ENCODE results near the gene SLC8B1.

The SLC8B1 gene

GRCh38 chr12:113326775-113327395 is 8.0 kb downstream of the SLC8B1 start:
- Histone ChIP-seq H3K4me3 (ENCODE audit: low read depth, low read length) (no peak overlapping the region), H3K36me3 (replicated peaks) (no peaks in the 10 kb centered on the region), H3K27ac (no peak overlapping the region), H3K27me3 (replicated peaks) (no peaks in the 10 kb centered on the region)
- in situ Hi-C loops (cut with HindIII; ENCODE audit: low pct_ligation_motif_present, low sequenced_read_pairs): no loop called here
- TF ChIP-seq CTCF (IDR thresholded peaks at IDR 0.05; ENCODE audit: low read depth, low read length, missing control alignments): peak; percentile 27
- no peak for DNase-seq

GRCh38 chr12:113325916-113326315 is 9.0 kb downstream of the SLC8B1 start:
- Histone ChIP-seq H3K4me3 (ENCODE audit: low read depth, low read length) (no peak overlapping the region), H3K27ac (no peak overlapping the region), H3K27me3 (replicated peaks) (no peaks in the 10 kb centered on the region), H3K36me3 (replicated peaks) (peaks cover 2% of the 10 kb centered on the region)
- in situ Hi-C loops (cut with HindIII; ENCODE audit: low pct_ligation_motif_present, low sequenced_read_pairs): no loop called here
- no peak for DNase-seq
- TF ChIP-seq CTCF (IDR thresholded peaks at IDR 0.05; ENCODE audit: low read depth, low read length, missing control alignments): no peak

GRCh38 chr12:113322343-113322742 is 12.6 kb downstream of the SLC8B1 start:
- in situ Hi-C loops (cut with HindIII; ENCODE audit: low pct_ligation_motif_present, low sequenced_read_pairs): no loop called here
- no peak for TF ChIP-seq CTCF (IDR thresholded peaks at IDR 0.05; ENCODE audit: low read depth, low read length, missing control alignments)
- no peaks in the 10 kb centered on the region for H3K27me3 ChIP-seq (replicated peaks)
- no peak overlapping the region for H3K4me3 ChIP-seq (ENCODE audit: low read depth, low read length)
- peak overlapping the region; percentile 53 for H3K27ac ChIP-seq
- peaks cover 6% of the 10 kb centered on the region for H3K36me3 ChIP-seq (replicated peaks)
- peak; percentile 77 for DNase-seq

GRCh38 chr12:113320401-113320800 is 14.5 kb downstream of the SLC8B1 start:
- in situ Hi-C loops (cut with HindIII; ENCODE audit: low pct_ligation_motif_present, low sequenced_read_pairs): no loop called here

GRCh38 chr12:113318900-113319628 is 15.8 kb downstream of the SLC8B1 start:
- peaks cover 6% of the 10 kb centered on the region for H3K36me3 ChIP-seq (replicated peaks)
- in situ Hi-C loops (cut with HindIII; ENCODE audit: low pct_ligation_motif_present, low sequenced_read_pairs): no loop called here

More at GRCh38 chr12:113320401-113320800, 14.5 kb downstream of the SLC8B1 start:
- Histone ChIP-seq H3K27ac (no peak overlapping the region), H3K4me3 (ENCODE audit: low read depth, low read length) (no peak overlapping the region), H3K36me3 (replicated peaks) (peaks cover 6% of the 10 kb centered on the region), H3K27me3 (replicated peaks) (no peaks in the 10 kb centered on the region)
- TF ChIP-seq CTCF (IDR thresholded peaks at IDR 0.05; ENCODE audit: low read depth, low read length, missing control alignments): no peak
- no peak for DNase-seq

More at GRCh38 chr12:113318900-113319628, 15.8 kb downstream of the SLC8B1 start:
- no peak for TF ChIP-seq CTCF (IDR thresholded peaks at IDR 0.05; ENCODE audit: low read depth, low read length, missing control alignments)
- Histone ChIP-seq H3K27ac (no peak overlapping the region), H3K27me3 (replicated peaks) (no peaks in the 10 kb centered on the region), H3K4me3 (ENCODE audit: low read depth, low read length) (no peak overlapping the region)
- no peak for DNase-seq
